Neural cell (in vitro differentiated cells): Measurements from ENCODE around the gene TRIM8. TPM values are rescaled to one million over a fixed set of nuclear protein-coding genes. Genes with fewer than 3 reads are reported as not detected.

Experiments
- H2AFZ ChIP-seq: fragments of 200-600, 300-800 bp; sonication (generic), shearing (Covaris generic); 2 replicates; pipeline ENCODE4 v1.6.0; 2014; ENCODE audit warnings: low read depth, mild to moderate bottlenecking, antibody characterized with exemption, low read length, moderate library complexity
- H3F3A ChIP-seq: fragments of 200-600 bp; shearing (Covaris generic); 2 replicates; pipeline ENCODE4 v1.6.1; 2016; ENCODE audit warnings: mild to moderate bottlenecking, moderate library complexity, mixed read lengths, antibody characterized with exemption, low read length; ENCODE audit not compliant: insufficient read depth, poor library complexity, severe bottlenecking
- H3K27ac ChIP-seq: fragments of 200-600, 300-800 bp; sonication (generic), shearing (Covaris generic); 2 replicates; pipeline ENCODE4 v1.5.1; 2014; ENCODE audit warnings: mild to moderate bottlenecking, low read length, moderate library complexity
- H3K27me3 ChIP-seq: fragments of 300-800, 200-600 bp; sonication (generic), shearing (Covaris generic); 2 replicates; pipeline ENCODE4 v1.6.0; 2014; ENCODE audit warnings: mild to moderate bottlenecking, low read depth, low read length, moderate library complexity; ENCODE audit not compliant: insufficient read depth
- H3K36me3 ChIP-seq: fragments of 300-800, 200-600 bp; sonication (generic), shearing (Covaris generic); 2 replicates; pipeline ENCODE4 v1.5.1; 2014; ENCODE audit warnings: mild to moderate bottlenecking, antibody characterized with exemption, low read length, moderate library complexity; ENCODE audit not compliant: insufficient read depth
- H3K4me2 ChIP-seq: fragments of 300-800, 200-600 bp; sonication (generic), shearing (Covaris generic); 2 replicates; pipeline ENCODE4 v1.6.0; 2014; ENCODE audit warnings: mild to moderate bottlenecking, low read length
- H3K4me3 ChIP-seq: fragments of 300-800, 200-600 bp; sonication (generic), shearing (Covaris generic); 2 replicates; pipeline ENCODE4 v1.5.1; 2014; ENCODE audit warnings: mild to moderate bottlenecking, low read length, moderate library complexity
- H3K79me2 ChIP-seq: fragments of 200-600 bp; shearing (Covaris generic); replicated peaks from 2 replicates; pipeline ENCODE4 v1.6.0; 2014; ENCODE audit warnings: mild to moderate bottlenecking, low read length, moderate library complexity; ENCODE audit not compliant: insufficient read depth
- H3K9ac ChIP-seq: fragments of 300-800, 200-600 bp; sonication (generic), shearing (Covaris generic); 2 replicates; pipeline ENCODE4 v1.6.1; 2016; ENCODE audit warnings: mild to moderate bottlenecking, low read length, mixed read lengths
- H3K9me2 ChIP-seq: fragments of 200-600 bp; shearing (Covaris generic); 2 replicates; pipeline ENCODE4 v1.6.1; 2016; ENCODE audit warnings: mild to moderate bottlenecking, low read length, mixed read lengths; ENCODE audit not compliant: insufficient read depth
- H3K9me3 ChIP-seq: fragments of 200-600, 300-800 bp; sonication (generic), shearing (Covaris generic); 2 replicates; pipeline ENCODE4 v1.6.1; 2016; ENCODE audit warnings: mild to moderate bottlenecking, mixed run types, low read length, moderate library complexity, mixed read lengths
- H4K20me1 ChIP-seq: fragments of 200-600 bp; shearing (Covaris generic); 2 replicates; pipeline ENCODE4 v1.6.1; 2016; ENCODE audit warnings: mild to moderate bottlenecking, mixed run types; ENCODE audit not compliant: insufficient read depth
- EP300 ChIP-seq: fragments of 450-650 bp; conservative IDR thresholded peaks from 2 replicates; pipeline ENCODE4 v1.6.1; 2014; ENCODE audit warnings: antibody characterized with exemption, mild to moderate bottlenecking, moderate library complexity; ENCODE audit not compliant: poor library complexity, severe bottlenecking
- EZH2 ChIP-seq: fragments of 200-600, 300-800 bp; shearing (Covaris generic), sonication (generic); IDR thresholded peaks from 2 replicates; pipeline ENCODE4 v1.6.1; 2014; ENCODE audit warnings: antibody characterized with exemption, low read length, borderline replicate concordance, mild to moderate bottlenecking; ENCODE audit not compliant: insufficient read depth, poor library complexity, severe bottlenecking
- MXI1 ChIP-seq: fragments of 450-650 bp; conservative IDR thresholded peaks from 2 replicates; pipeline ENCODE4 v1.6.1; 2014; ENCODE audit warnings: antibody characterized with exemption, mild to moderate bottlenecking; ENCODE audit not compliant: poor library complexity, severe bottlenecking
- RAD21 ChIP-seq: fragments of 450-650 bp; conservative IDR thresholded peaks from 2 replicates; pipeline ENCODE4 v1.6.1; 2014; ENCODE audit warnings: antibody characterized with exemption, mild to moderate bottlenecking, moderate library complexity
- SMC3 ChIP-seq: fragments of 450-650 bp; conservative IDR thresholded peaks from 2 replicates; pipeline ENCODE4 v1.6.1; 2014; ENCODE audit warnings: antibody characterized with exemption, mild to moderate bottlenecking, moderate library complexity; ENCODE audit not compliant: poor library complexity
- TAF1 ChIP-seq: IDR thresholded peaks from 2 replicates; pipeline ENCODE4 v1.6.1; 2012; ENCODE audit warnings: low read depth
- polyA plus RNA-seq: library from polyadenylated mRNA; depleted of rRNA; stranded (reverse); fragments of >200 nt; gene quantifications from 2 replicates; pipeline ENCODE4 v1.2.3, GENCODE V29; 2014
- TF ChIP-seq, protein P1 (sequence below): fragments of 450-650 bp; IDR thresholded peaks from 2 replicates; pipeline ENCODE4 v1.5.1; 2014; ENCODE audit warnings: antibody characterized with exemption, mild to moderate bottlenecking, moderate library complexity; ENCODE audit not compliant: poor library complexity, severe bottlenecking
- TF ChIP-seq, protein P2 (sequence below): IDR thresholded peaks from 2 replicates; pipeline ENCODE4 v1.6.1; 2012; ENCODE audit warnings: borderline replicate concordance

TRIM8 gene
- polyA plus RNA-seq, 1 donor from 2014 or later, result 47.5 TPM

DNA sequence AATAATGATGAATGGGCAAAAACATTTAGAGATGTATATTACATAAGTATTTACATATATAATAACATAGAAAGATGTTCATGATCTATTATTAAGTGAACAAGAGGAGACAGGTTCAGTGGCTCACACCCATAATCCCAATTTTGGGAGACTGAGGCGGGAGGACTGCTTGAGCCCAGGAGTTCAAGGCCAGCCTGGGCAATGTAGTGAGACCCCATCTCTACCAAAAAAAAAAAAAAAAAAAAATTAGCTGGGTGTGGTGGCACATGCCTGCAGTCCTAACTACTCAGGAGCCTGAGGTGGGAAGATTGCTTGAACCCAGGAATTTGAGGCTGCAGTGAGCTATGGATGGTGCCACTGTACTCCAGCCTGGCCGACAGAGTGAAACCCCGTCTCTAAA, 57.5 kb downstream of the TRIM8 start:
- TF ChIP-seq TAF1 (no peak), RAD21 (no peak), MXI1 (no peak), EZH2 (no peak), SMC3 (no peak), EP300 (no peak)
- TF ChIP-seq, protein P1, sequence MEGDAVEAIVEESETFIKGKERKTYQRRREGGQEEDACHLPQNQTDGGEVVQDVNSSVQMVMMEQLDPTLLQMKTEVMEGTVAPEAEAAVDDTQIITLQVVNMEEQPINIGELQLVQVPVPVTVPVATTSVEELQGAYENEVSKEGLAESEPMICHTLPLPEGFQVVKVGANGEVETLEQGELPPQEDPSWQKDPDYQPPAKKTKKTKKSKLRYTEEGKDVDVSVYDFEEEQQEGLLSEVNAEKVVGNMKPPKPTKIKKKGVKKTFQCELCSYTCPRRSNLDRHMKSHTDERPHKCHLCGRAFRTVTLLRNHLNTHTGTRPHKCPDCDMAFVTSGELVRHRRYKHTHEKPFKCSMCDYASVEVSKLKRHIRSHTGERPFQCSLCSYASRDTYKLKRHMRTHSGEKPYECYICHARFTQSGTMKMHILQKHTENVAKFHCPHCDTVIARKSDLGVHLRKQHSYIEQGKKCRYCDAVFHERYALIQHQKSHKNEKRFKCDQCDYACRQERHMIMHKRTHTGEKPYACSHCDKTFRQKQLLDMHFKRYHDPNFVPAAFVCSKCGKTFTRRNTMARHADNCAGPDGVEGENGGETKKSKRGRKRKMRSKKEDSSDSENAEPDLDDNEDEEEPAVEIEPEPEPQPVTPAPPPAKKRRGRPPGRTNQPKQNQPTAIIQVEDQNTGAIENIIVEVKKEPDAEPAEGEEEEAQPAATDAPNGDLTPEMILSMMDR, result no peak
- TF ChIP-seq, protein P2, sequence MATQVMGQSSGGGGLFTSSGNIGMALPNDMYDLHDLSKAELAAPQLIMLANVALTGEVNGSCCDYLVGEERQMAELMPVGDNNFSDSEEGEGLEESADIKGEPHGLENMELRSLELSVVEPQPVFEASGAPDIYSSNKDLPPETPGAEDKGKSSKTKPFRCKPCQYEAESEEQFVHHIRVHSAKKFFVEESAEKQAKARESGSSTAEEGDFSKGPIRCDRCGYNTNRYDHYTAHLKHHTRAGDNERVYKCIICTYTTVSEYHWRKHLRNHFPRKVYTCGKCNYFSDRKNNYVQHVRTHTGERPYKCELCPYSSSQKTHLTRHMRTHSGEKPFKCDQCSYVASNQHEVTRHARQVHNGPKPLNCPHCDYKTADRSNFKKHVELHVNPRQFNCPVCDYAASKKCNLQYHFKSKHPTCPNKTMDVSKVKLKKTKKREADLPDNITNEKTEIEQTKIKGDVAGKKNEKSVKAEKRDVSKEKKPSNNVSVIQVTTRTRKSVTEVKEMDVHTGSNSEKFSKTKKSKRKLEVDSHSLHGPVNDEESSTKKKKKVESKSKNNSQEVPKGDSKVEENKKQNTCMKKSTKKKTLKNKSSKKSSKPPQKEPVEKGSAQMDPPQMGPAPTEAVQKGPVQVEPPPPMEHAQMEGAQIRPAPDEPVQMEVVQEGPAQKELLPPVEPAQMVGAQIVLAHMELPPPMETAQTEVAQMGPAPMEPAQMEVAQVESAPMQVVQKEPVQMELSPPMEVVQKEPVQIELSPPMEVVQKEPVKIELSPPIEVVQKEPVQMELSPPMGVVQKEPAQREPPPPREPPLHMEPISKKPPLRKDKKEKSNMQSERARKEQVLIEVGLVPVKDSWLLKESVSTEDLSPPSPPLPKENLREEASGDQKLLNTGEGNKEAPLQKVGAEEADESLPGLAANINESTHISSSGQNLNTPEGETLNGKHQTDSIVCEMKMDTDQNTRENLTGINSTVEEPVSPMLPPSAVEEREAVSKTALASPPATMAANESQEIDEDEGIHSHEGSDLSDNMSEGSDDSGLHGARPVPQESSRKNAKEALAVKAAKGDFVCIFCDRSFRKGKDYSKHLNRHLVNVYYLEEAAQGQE, result no peak
- Histone ChIP-seq H3F3A (no peaks in the 10 kb centered on the region), H3K4me3 (no peak overlapping the region), H3K27me3 (no peaks in the 10 kb centered on the region), H4K20me1 (no peaks in the 10 kb centered on the region), H3K9me3 (no peaks in the 10 kb centered on the region), H2AFZ (no peak overlapping the region), H3K27ac (no peak overlapping the region), H3K9me2 (no peaks in the 10 kb centered on the region), H3K9ac (no peak overlapping the region), H3K79me2 (peaks cover 15% of the 10 kb centered on the region), H3K4me2 (no peak overlapping the region), H3K36me3 (no peaks in the 10 kb centered on the region)

DNA sequence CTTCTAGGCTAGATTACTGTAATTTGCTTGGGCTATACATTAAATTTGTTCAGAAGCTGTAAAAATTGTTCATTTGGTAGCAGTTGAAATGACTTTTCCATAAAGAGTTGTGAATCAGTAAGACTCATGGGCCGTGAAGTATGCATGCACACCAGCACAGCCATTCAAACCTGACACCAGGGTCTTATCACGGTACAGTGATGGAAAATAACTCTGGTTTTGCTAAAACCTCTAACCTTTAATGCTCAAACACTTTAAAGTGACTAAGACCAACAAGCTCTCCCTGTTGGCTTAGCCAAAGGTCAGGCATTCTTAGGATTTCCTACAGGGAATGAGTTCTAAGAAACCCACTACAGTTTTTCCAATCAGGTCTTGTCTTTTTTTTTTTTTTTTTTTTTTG, 58.5 kb downstream of the TRIM8 start:
- Histone ChIP-seq H3K27ac (no peak overlapping the region), H3K4me3 (no peak overlapping the region), H3K36me3 (no peaks in the 10 kb centered on the region)

More for the DNA sequence above, 58.5 kb downstream of the TRIM8 start:
- TF ChIP-seq MXI1 (no peak), SMC3 (no peak), EZH2 (no peak), RAD21 (no peak)
- TF ChIP-seq, protein P2, result no peak
- Histone ChIP-seq H3K9ac (no peak overlapping the region), H3F3A (no peaks in the 10 kb centered on the region), H3K9me2 (no peaks in the 10 kb centered on the region), H4K20me1 (no peaks in the 10 kb centered on the region), H3K4me2 (no peak overlapping the region), H3K9me3 (no peaks in the 10 kb centered on the region), H3K79me2 (peaks cover 24% of the 10 kb centered on the region), H2AFZ (no peak overlapping the region), H3K27me3 (no peaks in the 10 kb centered on the region)
